Peyer's patch (tissue), 4 donors: ENCODE data around the gene OPN1LW. TPM values are rescaled to one million over a fixed set of nuclear protein-coding genes. Genes with fewer than 3 reads are reported as not detected.
A peak's percentile ranks its signal among the peaks of the same experiment; 100 is the strongest.

ENCODE experiments used
- DNase-seq, 3 donors: peaks; one replicate each; pipeline ENCODE4 v3.0.0-alpha.2; 2017 to 2019
- H3K27ac ChIP-seq, 4 donors: fragments of 200-600 bp; sonication (generic); one replicate each; pipeline ENCODE4 v1.5.1; 2016 to 2019
- H3K27me3 ChIP-seq, 2 donors: fragments of 200-600 bp; sonication (generic); one replicate each; pipeline ENCODE4 v1.5.1; 2019
- H3K36me3 ChIP-seq, 3 donors: fragments of 200-600 bp; sonication (generic); one replicate each; pipeline ENCODE4 v1.5.1; 2016 to 2019
- H3K4me1 ChIP-seq, 4 donors: fragments of 200-600 bp; sonication (generic); one replicate each; pipeline ENCODE4 v1.5.1; 2016 to 2019
- H3K4me3 ChIP-seq, 4 donors: fragments of 200-600 bp; sonication (generic); 1 replicate in 3 of 4; 2 replicates in 1 of 4; pipeline ENCODE4 v1.5.1; 2016 to 2019; ENCODE audit warnings: mild to moderate bottlenecking in 1 of 4
- H3K9me3 ChIP-seq, 4 donors: fragments of 200-600 bp; sonication (generic); one replicate each; pipeline ENCODE4 v1.5.1; 2016 to 2019; ENCODE audit warnings: mild to moderate bottlenecking in 1 of 4
- CTCF ChIP-seq, 6 experiments: fragments of 450-650 bp in 4 of 6; fragments of 200-600 bp in 2 of 6; sonication (generic) in 1 of 6; IDR thresholded peaks; one replicate each; pipeline ENCODE4 v1.5.1; 2017 to 2019; ENCODE audit warnings: antibody characterized with exemption in 6 of 6, mild to moderate bottlenecking in 3 of 6, moderate library complexity in 1 of 6
- POLR2A ChIP-seq, 2 donors: fragments of 450-650 bp; IDR thresholded peaks; one replicate each; pipeline ENCODE4 v1.5.1; 2017; ENCODE audit warnings: antibody characterized with exemption in 2 of 2, mild to moderate bottlenecking in 2 of 2, moderate library complexity in 2 of 2
- total RNA-seq, 4 donors: library from RNA; depleted of rRNA; stranded (reverse); fragments of >200 nt; gene quantifications; one replicate each; pipeline ENCODE4 v1.1.0, GENCODE V29; 2016

The OPN1LW gene
- total RNA-seq, 4 donors from 2014 or later: not detected

- no peaks in the 10 kb centered on the region for H3K27me3 ChIP-seq
- no peaks in the 10 kb centered on the region for H3K9me3 ChIP-seq
- no peaks in the 10 kb centered on the region for H3K36me3 ChIP-seq
- TF ChIP-seq POLR2A (IDR thresholded peaks at IDR 0.05) (no peak), CTCF (IDR thresholded peaks at IDR 0.05) (no peak)
- H3K27ac ChIP-seq: peak overlapping the region in 1 of 4 donors; percentile 53
- no peak for DNase-seq
- no peaks in the 10 kb centered on the region for H3K4me1 ChIP-seq
- no peak overlapping the region for H3K4me3 ChIP-seq
These were observed 8.4 kb upstream of the OPN1LW start for GRCh38 chrX:154135458-154136229.

- peak overlapping the region; percentile 15 to 41 (median 28) for H3K4me3 ChIP-seq
- peak overlapping the region; percentile 30 to 69 (median 42) for H3K27ac ChIP-seq
- peak; percentile 54 to 81 (median 64) for TF ChIP-seq CTCF (IDR thresholded peaks at IDR 0.05)
- TF ChIP-seq POLR2A (IDR thresholded peaks at IDR 0.05): no peak
- H3K4me1 ChIP-seq: no peaks in the 10 kb centered on the region
- no peaks in the 10 kb centered on the region for H3K9me3 ChIP-seq
- no peaks in the 10 kb centered on the region for H3K36me3 ChIP-seq
- peak; percentile 71 to 86 (median 73) for DNase-seq
- H3K27me3 ChIP-seq: no peaks in the 10 kb centered on the region
These were observed 7.3 kb upstream of the OPN1LW start for GRCh38 chrX:154136627-154137161.

GRCh38 chrX:154138857-154139256 is 5.2 kb upstream of the OPN1LW start:
- no peak overlapping the region for H3K27ac ChIP-seq
- no peaks in the 10 kb centered on the region for H3K4me1 ChIP-seq
- H3K4me3 ChIP-seq: no peak overlapping the region
- DNase-seq: no peak
- H3K27me3 ChIP-seq: no peaks in the 10 kb centered on the region
- no peaks in the 10 kb centered on the region for H3K36me3 ChIP-seq
- TF ChIP-seq POLR2A (IDR thresholded peaks at IDR 0.05) (no peak), CTCF (IDR thresholded peaks at IDR 0.05) (no peak)
- no peaks in the 10 kb centered on the region for H3K9me3 ChIP-seq

GRCh38 chrX:154140206-154140605 is 3.8 kb upstream of the OPN1LW start:
- Histone ChIP-seq H3K4me1 (no peaks in the 10 kb centered on the region), H3K27me3 (no peaks in the 10 kb centered on the region), H3K4me3 (no peak overlapping the region), H3K36me3 (no peaks in the 10 kb centered on the region), H3K9me3 (no peaks in the 10 kb centered on the region), H3K27ac (no peak overlapping the region)
- no peak for DNase-seq
- TF ChIP-seq POLR2A (IDR thresholded peaks at IDR 0.05): no peak
- TF ChIP-seq CTCF (IDR thresholded peaks at IDR 0.05): no peak

GRCh38 chrX:154140742-154141141 is 3.3 kb upstream of the OPN1LW start:
- Histone ChIP-seq H3K4me1 (no peaks in the 10 kb centered on the region), H3K36me3 (no peaks in the 10 kb centered on the region), H3K4me3 (no peak overlapping the region), H3K27ac (no peak overlapping the region), H3K9me3 (no peaks in the 10 kb centered on the region), H3K27me3 (no peaks in the 10 kb centered on the region)
- no peak for DNase-seq
- no peak for TF ChIP-seq CTCF (IDR thresholded peaks at IDR 0.05)
- TF ChIP-seq POLR2A (IDR thresholded peaks at IDR 0.05): no peak
